Iris pigment epithelial cell (primary cell): ENCODE measurements around the gene KCTD18.

Experiments
- DNase-seq: peaks from one replicate; pipeline ENCODE4 v3.0.0-alpha.2; 2011; ENCODE audit warnings: low read depth

KCTD18 gene

DNA sequence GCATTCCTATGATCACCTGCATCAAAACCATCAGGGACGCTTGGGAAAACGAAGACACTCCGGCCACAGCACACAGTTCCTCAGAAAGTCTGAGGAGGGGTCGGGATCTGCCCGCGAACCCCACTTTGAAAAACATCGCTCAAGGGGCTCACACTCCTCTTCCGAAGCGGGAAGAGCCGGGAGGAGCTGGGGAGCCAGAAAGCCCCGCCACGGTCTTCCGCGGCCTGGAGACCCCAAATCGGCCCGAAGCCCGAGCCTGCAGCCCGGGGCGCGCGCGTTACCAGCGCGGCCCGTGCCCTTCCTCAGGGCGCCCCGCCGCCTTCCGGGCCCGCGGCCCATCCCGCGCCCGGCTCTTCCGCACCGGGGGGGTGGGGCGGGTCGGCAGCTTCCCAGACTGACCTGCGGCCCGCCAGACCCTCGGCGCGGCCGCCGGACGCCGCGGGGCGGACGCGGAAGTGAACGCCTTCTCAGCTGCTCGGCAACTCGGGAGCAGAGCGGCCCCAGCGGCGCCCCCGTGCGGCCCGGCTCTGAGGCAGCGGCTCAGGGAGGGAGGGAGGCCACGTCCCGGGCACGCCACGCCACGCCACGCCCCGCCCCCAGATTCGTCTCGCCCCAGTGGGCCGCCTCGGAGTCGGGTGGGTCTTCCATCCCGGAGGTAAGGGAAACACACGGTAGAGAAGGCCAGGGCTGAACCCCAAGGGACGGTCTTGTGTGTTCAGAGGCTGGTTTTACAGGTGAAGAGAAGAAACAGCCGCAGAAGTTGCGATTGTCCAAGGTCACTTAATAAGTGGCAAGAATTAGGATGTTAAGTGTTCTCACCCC is at the start of gene KCTD18:
Gene KCTD18 (minus strand): TSS at position 457 of the 822 bp plus-strand sequence. CDS start 3,052 bp downstream, outside the sequence.
- peak; percentile 83 for DNase-seq

DNA sequence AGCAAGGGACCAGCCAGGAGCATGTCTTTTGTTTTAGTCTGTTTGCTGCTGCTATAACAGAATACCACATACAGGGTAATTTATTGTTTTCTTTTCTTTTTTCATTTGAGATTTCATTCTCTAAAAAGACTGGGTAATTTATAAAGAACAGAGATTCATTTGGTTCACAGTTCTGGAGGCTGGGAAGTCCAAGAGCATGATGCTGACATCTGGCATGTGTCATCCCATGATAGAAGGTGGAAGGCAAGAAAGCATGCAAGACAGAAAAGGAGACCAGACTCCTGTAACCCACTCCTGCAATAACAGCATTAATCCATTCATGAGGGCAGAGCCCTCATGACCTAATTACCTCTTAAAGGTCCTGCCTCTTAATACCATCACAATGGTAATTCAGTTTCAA is 30.9 kb upstream of the KCTD18 start:
- DNase-seq = no peak

DNA sequence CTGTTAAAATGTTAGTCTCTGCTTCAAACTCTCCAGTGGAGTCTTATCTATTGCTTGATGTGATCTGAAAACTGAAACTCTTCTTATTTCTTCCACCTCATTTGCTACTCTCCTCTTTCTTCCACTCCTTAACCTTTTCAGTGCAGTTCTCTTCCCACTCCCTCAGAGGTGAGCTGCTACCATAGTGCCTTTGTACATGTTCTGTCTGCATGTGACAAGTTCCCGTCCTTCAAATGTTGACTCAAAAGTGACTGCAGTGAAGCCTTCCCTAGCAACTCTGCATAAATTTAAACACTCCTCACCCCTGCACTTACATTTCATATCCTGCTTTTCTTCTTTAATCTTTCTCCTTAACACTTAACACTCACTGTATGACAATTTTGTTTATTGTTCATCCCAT is 28.3 kb upstream of the KCTD18 start:
- no peak for DNase-seq

DNA sequence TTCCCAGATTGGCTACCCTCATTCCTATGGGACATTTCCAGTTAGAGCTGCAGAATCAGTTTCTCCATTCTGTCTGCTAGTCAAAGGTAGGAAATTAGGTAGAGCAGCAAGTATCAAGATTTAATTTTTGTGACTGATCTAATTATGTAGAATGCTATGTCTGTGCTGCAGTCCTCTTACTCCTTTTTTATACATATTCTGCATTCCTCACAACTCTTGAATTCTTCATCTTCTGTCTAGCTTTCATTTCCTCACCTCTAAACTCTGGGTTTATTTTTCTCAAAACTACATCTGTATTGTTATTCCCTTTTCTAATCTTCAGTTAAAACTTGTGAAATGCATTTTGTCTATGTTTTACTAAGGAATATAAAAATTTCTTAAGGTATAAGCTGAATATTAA is 24.7 kb upstream of the KCTD18 start:
- DNase-seq = peak; percentile 14

DNA sequence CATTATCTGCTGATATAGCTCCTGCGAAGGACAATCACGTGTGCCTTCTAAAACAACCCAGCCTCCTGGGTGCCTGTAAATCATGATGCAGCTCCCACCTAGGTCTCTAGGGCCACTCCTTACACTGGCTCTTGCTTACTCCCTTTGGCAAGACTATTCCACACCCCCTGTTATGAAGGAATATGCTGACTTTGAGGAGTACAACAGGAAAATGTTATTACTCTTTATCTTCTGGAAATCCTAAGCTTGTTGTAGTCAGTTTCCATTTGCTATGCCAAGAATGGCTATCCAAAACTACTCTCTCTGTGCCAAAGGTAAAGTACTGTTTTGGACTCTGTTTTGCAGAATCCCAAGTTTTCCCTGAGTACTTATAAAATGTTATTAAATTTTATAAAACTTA is 23.9 kb upstream of the KCTD18 start:
- no peak for DNase-seq

DNA sequence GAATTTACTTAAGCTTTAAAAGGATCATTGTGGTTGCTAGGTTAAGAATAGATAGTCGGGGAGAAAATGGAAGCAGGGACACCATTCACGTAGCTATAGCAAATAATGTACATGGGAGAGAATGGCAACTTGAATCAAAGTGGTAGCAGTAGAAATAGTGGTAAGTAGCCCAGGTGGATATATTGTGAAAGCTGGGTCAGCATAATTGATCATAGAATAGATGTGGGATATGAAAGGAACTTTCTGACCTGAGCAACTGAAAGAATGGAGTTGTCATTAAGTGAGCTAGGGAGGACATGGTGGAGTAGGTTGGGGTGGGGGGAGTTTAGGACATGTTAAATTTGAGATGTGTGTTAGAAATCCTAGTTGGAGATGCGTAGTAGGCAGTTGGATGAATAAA is 18.4 kb upstream of the KCTD18 start:
- no peak for DNase-seq

DNA sequence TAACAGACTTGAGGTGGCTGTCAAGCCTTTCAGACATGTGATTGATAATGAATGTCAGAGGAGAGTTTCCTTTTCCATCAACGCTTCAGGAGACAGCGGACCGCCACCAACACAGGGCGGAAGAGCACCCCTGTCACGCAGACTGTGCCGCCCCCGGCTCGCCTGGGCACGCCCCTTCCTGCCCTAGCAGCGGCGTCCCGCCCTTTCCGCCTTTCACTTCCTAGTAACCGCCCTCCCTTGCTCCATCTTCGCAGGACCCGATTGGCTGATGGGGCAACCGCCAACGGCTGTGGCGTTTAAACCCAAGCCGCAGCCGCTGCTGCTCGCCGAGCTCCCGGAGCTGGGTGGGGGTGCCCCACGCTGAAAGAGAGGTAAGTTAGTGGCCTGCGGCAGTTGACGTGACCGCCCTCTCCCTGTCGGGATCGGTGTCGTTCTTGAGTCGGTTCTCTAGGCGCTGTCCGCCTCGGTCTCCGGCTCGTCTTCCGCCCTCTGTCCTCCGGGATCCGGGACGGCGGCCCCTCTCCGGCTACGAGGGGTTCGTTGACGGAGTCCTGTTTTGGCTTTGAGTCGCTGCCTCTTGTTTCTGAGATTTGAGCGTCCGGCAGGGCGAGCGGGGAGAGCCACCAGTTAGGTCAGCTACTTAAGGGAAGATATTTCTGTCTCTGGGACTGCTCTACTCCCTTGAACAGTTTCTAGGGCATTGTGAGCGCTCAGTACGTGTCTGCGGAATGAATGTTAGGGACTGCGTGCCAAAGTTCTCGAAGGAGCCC is 16.2 kb upstream of the KCTD18 start, which contains the start of gene SGO2:
Gene SGO2 (plus strand): TSS at position 326 of the 770 bp plus-strand sequence. CDS start 6,769 bp downstream, outside the sequence.
- peak; percentile 95 for DNase-seq

DNA sequence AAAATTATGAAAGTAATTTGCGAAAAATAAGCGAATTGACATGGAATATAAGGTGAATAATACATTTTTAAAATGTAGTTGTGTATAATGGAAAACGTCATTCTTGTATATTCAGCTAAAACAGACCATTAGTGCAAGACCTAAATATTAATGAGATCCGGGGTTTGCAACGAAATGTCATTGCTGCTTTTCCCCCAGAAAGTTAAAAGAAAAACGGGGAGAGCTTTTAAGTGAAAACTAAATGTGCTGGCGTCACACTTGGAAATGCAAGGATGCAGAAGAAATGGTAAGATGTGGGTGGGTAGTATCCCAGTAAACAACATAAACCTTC is 15.6 kb upstream of the KCTD18 start:
- no peak for DNase-seq

DNA sequence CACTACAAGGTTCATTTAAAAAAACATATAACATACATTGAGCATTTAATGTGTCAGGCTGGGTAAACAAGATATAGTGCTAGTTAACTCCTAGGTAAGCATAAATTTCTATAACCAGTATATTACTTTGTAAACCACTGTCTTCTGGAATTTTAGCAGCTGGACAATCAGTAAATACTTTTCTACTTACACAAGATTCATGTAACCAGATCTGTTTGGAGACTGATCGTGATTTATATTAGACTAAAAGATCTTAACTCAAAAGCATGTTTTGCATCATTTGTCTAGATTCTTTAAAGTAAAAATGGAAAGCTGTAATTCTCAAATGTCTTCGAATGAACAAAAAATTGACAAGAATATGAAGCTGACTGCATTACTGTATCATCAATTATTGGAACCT is 15.2 kb upstream of the KCTD18 start:
- DNase-seq = peak; percentile 11

DNA sequence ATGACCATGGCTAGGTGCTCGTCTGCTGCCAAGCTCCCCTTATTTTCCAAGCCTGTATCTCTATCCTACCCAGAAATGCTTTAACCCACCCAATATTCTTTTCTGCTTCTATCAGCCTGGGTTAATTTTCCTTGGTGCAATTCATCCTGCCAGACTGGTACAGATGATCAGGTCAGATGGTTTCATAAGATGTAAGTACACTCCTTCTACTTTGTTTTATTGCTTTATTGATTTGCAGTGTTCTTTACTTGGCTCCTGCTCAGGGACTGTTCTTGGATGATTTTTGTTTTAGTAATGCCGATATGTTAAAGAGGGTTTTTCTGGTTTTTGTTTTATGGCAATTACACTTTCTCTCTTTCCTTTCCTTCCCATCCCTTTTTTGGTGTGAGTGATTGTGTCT is 13.7 kb upstream of the KCTD18 start:
- no peak for DNase-seq

DNA sequence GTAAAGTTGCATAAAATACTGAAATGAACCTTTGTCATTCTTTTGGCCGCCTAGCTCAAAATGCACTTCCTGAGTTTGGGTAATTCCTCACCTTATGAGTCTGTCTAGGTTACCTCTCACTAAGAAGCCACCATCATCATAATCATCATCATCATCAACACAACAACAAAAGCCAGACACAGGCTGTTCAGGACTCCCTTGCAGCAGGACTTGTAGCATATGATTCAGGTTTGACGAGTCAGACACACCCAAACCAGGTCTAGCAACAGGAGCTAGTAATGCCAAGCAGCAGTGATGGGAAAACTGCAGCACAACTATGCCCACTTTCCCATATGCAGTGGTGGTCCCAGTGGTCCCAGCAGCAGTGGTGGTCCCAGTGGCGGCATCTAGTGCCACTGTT is 13.3 kb upstream of the KCTD18 start:
- no peak for DNase-seq

DNA sequence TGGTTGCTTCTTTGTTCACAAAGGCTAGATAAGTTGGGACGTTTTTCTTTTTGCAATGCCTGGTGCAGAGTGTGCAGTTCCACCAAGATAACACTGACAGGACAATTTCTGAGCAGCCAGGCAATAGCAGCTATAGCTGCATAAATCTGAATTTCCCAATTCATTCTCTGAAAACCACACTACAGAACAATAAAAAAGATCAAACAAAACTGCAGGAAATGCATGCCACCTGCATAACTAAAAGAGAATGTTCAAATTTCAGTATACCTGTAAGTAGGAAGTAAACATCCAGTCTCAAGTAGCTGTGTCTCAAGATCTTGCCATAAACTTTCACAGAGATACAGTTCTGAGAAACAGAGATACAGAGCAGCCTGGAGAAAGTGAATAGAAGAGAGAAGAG is 5.3 kb upstream of the KCTD18 start:
- DNase-seq = no peak

DNA sequence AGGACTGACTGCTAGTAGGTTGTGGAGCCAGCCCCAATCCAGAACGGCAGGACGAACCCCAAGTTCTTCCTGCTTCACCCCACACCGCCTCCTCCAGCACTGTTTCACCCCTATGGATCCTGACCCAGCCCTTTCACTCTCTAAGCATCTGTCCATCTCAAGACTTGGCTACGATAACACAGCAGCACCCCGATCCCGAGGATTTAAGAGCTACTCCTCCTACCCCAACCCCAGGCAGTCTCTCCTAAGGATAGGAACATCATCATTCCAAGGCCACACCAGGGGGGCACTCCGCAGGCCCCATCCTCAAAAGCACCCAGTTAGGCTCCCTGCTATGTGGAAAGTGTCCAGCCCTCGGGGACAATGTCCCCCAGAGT is 645 bp downstream of the KCTD18 start:
- peak; percentile 23 for DNase-seq

DNA sequence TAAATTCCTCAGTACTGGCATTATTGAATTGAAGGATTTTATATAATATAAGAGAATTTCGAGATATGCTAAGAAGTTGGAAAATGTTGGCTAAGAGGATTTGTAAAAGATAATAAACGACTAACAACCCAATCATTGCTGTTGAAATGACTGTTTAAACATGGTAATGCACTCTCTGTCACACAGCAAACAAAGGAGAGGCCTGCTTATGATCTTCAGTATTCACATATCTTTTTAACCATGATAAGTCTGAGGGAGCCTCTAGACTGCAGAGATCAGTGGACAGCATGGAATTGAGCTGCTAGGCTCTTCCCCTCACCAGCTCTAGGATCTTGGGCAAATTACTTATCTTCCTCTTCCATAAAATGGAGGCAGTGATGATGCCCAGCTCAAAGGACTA is 2.7 kb downstream of the KCTD18 start:
- DNase-seq = no peak

DNA sequence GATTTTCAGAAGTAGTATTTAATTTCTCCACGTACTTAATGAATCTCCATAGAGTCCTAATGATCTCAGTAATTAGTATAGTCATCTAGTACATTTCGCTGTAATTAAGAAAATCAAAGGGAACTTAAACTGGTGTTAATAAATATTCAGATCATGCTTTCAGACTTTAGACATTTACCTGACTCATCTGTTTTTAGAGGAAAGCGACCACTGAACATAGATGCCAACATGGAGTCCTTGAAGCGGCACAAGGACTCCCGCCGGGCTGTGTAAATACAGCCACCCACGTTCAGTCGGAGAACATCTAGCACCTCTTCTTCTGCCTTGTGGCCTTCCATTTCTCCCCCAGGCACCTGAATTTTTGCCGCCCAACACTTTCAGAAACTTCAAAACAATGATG is 3.2 kb downstream of the KCTD18 start:
- DNase-seq = no peak

DNA sequence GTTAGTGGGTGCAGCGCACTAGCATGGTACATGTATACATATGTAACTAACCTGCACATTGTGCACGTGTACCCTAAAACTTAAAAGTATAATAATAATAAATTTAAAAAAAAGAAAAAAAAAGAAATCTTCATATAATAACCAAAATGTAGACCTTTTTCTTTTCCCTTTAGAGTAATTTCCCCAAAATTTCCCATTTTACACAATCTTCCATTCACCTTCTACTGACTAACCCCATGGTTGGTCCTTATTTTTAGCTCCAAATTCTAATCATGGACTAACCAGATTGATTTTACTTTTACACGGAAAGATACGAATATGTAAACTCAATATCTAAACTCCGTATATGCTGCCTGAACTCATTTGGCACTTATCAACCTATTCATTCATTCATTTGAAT is 7.7 kb downstream of the KCTD18 start:
- no peak for DNase-seq

DNA sequence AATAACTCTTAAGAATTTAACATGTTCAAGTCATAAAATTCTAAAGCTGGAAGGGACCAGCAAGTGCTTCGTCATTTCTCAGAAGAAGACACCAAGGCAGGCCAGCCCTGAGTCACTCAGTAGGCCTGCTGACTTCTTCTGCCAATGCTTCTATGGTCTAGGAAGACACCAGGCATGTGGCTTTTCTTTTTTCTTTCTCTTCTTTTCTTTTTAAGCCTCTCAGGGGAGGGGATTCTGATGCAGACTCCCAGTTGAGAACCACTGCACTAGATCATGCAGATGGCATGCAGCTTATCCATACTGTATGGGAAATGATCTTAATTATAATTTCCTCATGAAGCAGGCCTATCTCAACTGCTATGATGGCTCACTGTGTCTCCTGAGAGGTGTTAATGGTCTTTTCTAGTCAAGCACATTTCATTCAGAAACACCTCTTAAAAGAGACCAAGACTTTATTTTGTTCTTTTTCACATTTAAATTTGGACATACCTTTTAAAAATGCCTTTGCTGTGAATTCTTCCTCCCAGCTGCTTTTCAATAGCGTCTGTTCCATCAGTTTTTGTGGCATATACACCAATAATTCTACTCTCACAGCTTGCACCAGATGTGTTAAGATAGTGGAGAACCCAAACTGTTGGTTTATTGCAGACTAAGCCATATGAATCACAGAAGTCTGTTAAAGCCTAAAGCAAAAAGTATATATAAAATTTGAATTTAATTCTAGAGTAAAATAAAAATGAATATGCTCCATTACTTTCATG is 11.3 kb downstream of the KCTD18 start:
- DNase-seq = no peak

DNA sequence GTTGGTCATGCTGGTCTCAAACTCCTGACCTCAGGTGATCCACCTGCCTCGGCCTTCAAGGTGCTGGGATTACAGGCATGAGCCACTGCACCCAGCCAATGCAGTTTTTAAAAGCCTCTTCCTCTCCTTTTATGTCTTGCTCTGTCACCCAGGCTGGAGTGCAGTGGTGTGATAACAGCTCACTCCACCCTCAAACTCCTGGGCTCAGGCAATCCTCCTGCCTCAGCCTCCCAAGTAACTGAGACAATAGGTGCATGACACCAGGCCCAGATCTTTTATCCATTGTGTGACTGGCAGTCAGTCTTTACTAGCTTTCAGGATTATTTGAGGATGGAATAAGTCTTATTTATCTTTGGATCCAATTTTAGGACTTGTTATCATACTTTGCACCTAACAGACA is 13.2 kb downstream of the KCTD18 start:
- DNase-seq = no peak

DNA sequence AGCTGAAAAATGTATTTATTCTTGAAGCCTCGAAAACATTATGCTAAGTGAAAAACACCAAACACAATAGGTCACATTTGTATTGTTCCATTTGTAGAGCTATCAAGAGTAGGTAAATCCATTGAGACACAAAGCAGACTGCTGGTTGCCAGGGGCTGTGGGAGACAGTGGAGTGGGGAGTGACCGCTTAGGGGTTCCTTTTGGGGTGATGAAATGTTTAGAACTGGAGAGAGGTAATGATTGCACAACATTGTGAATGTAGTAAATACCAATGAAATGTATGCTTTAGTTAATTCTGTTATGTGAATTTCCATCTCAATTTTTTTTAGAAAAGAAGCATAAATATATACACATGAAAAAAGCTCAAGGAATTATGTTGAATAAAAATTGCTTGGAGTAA is 15.8 kb downstream of the KCTD18 start:
- DNase-seq = peak; percentile 57

DNA sequence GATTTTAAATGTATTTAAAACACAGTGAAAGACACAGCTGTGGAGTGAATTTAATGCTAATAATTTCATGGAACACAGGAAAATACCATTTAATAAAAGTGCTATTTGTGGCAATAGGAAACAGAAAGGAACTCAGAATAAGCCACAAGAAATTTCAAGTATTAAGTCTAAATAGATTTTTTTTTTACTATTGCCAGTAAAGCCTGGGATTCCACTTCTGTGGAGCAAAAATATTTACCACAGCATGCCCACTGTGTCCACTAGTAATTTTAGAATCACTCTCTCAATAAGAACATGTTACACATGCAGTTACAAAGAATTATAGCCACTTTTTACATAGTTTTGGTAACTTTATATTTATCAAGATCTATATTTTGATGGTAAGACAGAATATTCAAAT is 17.2 kb downstream of the KCTD18 start:
- DNase-seq = no peak

DNA sequence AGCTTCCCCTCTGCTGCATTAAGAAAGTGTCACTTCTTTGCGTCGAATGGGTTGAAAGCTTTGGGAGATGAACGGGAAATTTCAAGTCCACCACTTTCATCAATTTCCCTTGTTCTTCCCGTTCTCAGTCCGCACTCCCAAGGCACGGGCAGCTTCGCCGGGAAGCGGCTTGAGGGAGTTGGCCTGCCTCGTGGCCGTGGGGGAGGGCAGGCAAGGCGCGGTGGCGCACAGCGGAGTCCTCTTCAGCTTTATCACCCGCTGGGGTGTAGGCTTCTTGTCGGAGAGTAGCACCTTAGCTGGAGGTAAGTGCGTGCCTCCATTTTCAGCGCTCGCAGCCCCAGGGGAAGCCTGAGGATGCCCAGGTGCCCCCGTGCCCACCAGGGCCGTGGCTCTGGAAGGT is 19.9 kb downstream of the KCTD18 start:
- DNase-seq = no peak

DNA sequence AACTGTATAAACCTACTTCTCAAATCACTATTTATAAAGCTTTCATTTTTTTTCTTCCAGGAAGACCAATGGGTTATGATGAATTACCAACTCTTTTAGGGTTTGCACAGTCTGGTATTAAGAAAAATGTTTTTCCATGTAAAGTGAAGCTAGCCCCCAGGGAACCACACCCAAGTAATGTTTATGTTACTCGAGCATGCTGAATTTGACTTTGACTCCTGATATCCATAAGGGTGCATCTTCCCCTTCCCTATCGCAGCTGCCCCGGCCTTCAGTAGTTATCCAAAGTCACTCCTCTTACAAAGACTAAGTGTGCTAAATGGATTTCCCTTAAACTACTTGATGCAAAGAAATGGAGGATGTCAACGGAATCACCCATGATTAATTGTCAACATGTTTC is 21.7 kb downstream of the KCTD18 start:
- no peak for DNase-seq

DNA sequence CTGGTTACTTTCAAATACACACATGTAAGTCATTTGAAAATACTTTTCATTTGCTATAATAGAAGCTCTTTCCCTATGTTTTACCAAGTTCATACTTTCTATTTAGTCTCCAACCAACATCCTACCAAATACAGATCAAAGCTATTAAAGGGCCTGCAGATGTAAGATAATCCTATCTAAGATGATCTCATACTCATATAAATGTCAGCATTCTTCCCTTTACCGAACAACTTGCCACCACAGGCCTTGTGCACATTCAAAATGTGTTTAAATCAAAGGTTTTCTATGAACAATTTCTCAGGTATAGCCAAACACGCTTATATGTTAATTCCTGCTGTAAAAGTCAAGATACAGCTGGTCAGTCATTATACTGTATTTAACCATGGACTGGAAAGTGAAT is 23.3 kb downstream of the KCTD18 start:
- DNase-seq = peak; percentile 53
